Progenitor cell of endocrine pancreas (in vitro differentiated cells): ENCODE results near the gene NTN4. TPM values are rescaled to one million over a fixed set of nuclear protein-coding genes. Genes with fewer than 3 reads are reported as not detected.
"Not testable (repeated sequence)": the region's sequence is repeated elsewhere in the genome, so short reads cannot be mapped to it uniquely, and the experiment has no call there.

ENCODE experiments used
- DNase-seq: peaks from one replicate; pipeline ENCODE4 v3.0.0; 2021; ENCODE audit warnings: low spot score; ENCODE audit not compliant: unreplicated experiment
- H3K27ac Mint-ChIP-seq: 2 replicates; pipeline ENCODE4 v1.8.0; 2021; ENCODE audit warnings: mild to moderate bottlenecking, moderate library complexity, mixed read lengths
- H3K27me3 Mint-ChIP-seq: 2 replicates; pipeline ENCODE4 v1.8.0; 2021; ENCODE audit warnings: mixed read lengths
- H3K36me3 Mint-ChIP-seq: 2 replicates; pipeline ENCODE4 v1.8.0; 2022; ENCODE audit warnings: mixed read lengths; ENCODE audit not compliant: insufficient read depth
- H3K4me1 Mint-ChIP-seq: 2 replicates; pipeline ENCODE4 v1.8.0; 2021; ENCODE audit warnings: low read depth, mixed read lengths
- H3K4me3 Mint-ChIP-seq: 2 replicates; pipeline ENCODE4 v1.8.0; 2021; ENCODE audit warnings: low read depth, mild to moderate bottlenecking, moderate library complexity, mixed read lengths
- H3K9me3 Mint-ChIP-seq: 2 replicates; pipeline ENCODE4 v1.8.0; 2021; ENCODE audit warnings: low read depth, mixed read lengths
- total RNA-seq: library from RNA; stranded (reverse); gene quantifications from 2 replicates; pipeline ENCODE4 v1.2.1, GENCODE V29; 2021
- TF ChIP-seq, protein P1 (sequence below): fragments of 200-600 bp; sonication (generic); IDR thresholded peaks from one replicate; pipeline ENCODE4 v1.5.0; 2021; ENCODE audit warnings: antibody characterized with exemption, mild to moderate bottlenecking; ENCODE audit not compliant: unreplicated experiment

Gene NTN4
- total RNA-seq, 1 donor from 2014 or later = 7.4 TPM

DNA sequence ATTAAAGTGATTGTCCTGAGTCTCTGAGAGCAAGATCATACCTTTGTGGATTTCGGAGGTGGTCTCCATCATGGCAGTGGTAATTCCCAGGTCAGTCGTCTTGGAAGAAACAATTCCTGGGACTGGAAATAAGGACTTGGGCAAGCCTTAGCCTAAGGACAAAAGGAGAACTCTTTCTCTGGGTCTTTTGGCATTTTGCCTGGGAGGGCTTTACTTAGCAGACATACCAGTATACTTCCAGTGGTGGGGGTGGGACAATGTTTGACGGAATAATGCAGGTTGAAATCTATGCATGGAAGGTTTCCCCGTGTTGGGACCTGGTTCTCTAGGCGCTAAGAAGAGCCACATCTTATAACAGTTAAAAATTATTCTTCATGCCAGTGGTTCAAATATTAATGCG lies 168.8 kb downstream of the NTN4 start:
- no peak for DNase-seq
- Mint-ChIP-seq H3K27me3 (no peaks in the 10 kb centered on the region), H3K9me3 (no peaks in the 10 kb centered on the region), H3K27ac (no peak overlapping the region), H3K4me3 (no peak overlapping the region), H3K36me3 (no peaks in the 10 kb centered on the region), H3K4me1 (peaks cover 8% of the 10 kb centered on the region)
- TF ChIP-seq, protein P1, sequence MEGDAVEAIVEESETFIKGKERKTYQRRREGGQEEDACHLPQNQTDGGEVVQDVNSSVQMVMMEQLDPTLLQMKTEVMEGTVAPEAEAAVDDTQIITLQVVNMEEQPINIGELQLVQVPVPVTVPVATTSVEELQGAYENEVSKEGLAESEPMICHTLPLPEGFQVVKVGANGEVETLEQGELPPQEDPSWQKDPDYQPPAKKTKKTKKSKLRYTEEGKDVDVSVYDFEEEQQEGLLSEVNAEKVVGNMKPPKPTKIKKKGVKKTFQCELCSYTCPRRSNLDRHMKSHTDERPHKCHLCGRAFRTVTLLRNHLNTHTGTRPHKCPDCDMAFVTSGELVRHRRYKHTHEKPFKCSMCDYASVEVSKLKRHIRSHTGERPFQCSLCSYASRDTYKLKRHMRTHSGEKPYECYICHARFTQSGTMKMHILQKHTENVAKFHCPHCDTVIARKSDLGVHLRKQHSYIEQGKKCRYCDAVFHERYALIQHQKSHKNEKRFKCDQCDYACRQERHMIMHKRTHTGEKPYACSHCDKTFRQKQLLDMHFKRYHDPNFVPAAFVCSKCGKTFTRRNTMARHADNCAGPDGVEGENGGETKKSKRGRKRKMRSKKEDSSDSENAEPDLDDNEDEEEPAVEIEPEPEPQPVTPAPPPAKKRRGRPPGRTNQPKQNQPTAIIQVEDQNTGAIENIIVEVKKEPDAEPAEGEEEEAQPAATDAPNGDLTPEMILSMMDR = no peak

DNA sequence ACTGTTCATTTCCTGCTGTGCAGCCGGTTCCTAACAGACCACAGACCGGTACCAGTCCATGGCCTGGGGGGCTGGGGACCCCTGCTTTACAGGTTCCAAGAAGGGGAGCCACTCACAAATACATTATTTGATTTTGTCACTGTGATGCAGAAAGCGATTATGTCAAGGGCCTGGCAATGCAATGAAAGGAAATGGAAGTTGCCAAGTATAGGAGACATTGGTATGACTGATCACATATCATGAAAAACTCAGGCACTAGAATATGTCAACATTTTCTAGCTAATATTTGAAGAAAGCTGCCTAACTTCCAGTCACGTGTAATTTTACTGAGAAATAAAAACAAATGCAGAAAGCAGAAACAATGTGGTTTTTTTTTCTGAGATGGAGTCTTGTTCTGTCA lies 170.4 kb downstream of the NTN4 start:
- Mint-ChIP-seq H3K4me3 (no peak overlapping the region), H3K4me1 (peaks cover 6% of the 10 kb centered on the region), H3K9me3 (no peaks in the 10 kb centered on the region), H3K27me3 (no peaks in the 10 kb centered on the region), H3K36me3 (no peaks in the 10 kb centered on the region), H3K27ac (no peak overlapping the region)
- TF ChIP-seq, protein P1 = no peak
- DNase-seq = no peak

DNA sequence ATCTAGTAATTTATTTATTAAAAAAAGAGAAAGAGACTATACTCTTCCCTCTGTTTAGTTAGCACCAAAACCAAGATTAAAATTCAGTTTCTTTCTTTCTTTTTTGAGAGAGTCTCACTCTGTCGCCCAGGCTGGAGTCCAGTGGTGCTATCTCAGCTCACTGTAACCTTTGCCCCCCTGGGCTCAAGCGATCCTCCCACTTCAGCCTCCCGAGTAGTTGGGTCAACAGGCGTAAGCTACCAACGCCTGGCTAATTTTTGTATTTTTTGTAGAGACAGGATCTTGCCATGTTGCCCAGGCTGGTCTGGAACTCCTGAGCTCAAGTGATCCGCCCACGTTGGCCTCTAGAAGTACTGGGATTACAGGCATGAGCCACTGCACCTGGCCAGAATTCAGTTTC lies 174.1 kb downstream of the NTN4 start:
- H3K4me1 Mint-ChIP-seq, H3K36me3 Mint-ChIP-seq, H3K9me3 Mint-ChIP-seq, H3K27me3 Mint-ChIP-seq, DNase-seq, H3K27ac Mint-ChIP-seq, H3K4me3 Mint-ChIP-seq: not testable (repeated sequence)

DNA sequence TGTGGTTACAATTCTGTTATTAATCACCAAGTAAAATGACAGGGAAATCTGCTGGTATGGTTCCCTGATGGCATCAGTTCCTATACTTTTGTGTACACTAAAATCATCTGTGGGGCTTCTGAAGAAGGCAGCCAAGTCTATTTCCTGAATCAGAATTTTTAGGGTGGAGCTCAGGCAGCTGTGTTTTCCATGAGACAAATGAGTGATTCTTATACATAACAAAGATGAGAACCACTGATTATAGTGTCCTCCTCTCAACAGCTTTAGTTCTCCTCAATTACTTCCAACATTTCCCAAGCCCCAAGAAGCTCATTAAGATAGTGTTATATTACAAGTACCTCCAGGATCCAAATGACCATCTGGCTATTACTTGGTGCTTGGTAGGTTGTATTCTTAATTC lies 174.8 kb downstream of the NTN4 start:
- TF ChIP-seq, protein P1 = no peak
- no peak overlapping the region for H3K27ac Mint-ChIP-seq

DNA sequence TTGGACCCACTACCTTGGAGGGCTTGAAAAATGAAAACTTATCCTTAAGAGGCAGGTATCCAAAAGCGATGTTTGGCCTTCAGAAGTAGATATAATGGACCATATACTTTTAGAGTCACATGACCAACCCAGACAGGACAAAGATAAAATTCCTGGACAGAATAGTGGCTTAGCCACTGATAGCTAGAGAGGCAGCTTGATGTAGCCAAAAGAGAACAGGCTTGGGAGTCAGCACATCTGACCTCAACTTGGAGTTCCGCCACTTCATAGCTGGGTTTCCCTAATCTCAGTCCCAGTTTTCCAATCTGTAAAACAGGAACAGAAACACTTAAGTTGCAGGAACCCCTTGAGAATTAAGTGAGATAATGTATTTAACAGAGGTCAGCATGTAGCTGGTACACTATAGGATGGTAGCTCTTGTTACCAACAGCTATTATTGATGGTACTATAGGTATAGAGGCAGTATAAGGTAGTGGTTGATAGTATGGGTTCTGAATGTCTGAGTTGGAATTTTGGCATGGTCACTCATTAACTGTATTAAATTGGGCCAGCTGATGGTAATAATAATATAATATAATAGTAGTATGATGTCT lies 176.1 kb downstream of the NTN4 start:
- Mint-ChIP-seq H3K36me3 (peaks cover 2% of the 10 kb centered on the region), H3K9me3 (peaks cover 5% of the 10 kb centered on the region), H3K27ac (no peak overlapping the region), H3K4me1 (peaks cover 6% of the 10 kb centered on the region), H3K27me3 (no peaks in the 10 kb centered on the region), H3K4me3 (no peak overlapping the region)
- no peak for DNase-seq
- TF ChIP-seq, protein P1 = no peak

More for the DNA sequence above, 174.8 kb downstream of the NTN4 start:
- Mint-ChIP-seq H3K27me3 (no peaks in the 10 kb centered on the region), H3K4me1 (peaks cover 6% of the 10 kb centered on the region), H3K36me3 (peaks cover 2% of the 10 kb centered on the region), H3K4me3 (no peak overlapping the region), H3K9me3 (peaks cover 5% of the 10 kb centered on the region)
- no peak for DNase-seq

DNA sequence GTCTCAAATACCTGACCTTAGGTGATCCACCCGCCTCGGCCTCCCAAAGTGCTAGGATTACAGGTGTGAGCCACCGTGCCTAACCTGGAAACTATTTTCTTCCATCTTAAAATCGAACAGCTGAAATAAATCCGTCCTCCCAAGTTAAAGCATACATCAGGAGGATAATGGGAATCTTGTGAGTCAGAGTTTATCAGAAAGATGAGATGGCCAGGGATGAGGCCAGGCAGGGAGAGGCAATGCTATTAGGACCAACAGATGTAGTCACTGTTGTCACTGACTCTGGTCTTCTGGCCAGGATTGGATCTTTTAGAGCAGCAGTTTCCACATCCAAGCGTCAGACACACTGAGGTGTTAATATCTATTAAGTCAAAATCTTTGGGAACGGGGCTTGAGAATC lies 177.5 kb downstream of the NTN4 start:
- Mint-ChIP-seq H3K36me3 (peaks cover 2% of the 10 kb centered on the region), H3K27me3 (peaks cover 3% of the 10 kb centered on the region), H3K4me3 (no peak overlapping the region), H3K27ac (no peak overlapping the region), H3K4me1 (peaks cover 9% of the 10 kb centered on the region), H3K9me3 (peaks cover 5% of the 10 kb centered on the region)
- no peak for DNase-seq
- TF ChIP-seq, protein P1 = no peak
